HG02623 (cell line): Measurements from ENCODE around the gene SNED1.

Experiments used
- ATAC-seq: cut with Tn5 transposase; IDR thresholded peaks from one replicate; pipeline ENCODE4 v1.9.1; 2021; ENCODE audit warnings: moderate library complexity; ENCODE audit not compliant: unreplicated experiment

Gene SNED1

DNA sequence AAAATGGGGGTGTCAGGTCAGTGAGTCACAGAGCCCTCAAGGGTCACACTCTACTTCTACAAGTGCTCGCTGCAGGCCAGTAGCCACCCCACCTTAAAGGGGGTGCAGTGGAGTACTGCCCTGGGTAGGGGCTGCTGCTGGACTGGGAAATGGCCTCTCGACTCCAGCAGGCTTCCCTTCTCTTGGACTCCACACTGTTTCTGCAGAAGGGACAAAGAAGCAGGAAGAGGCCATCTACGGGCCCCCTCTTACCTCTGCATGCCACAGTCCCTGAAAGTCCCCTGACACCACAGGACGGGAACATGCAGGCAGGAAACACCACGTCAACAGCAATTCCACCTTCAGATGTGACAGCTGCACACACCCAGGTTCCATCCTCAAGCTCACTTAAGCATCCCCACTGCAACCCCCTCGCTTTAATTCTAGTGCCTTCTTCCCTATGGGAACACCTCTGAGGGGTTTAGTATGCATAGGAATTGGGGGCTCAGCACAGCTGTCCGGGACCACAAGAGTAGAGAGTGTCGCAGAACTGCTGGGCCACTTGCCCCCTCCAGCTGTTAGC is 22.3 kb downstream of the SNED1 start:
- ATAC-seq, result no peak

- no peak for ATAC-seq
These were observed 27.2 kb downstream of the SNED1 start for GRCh38 chr2:241025639-241026038.

DNA sequence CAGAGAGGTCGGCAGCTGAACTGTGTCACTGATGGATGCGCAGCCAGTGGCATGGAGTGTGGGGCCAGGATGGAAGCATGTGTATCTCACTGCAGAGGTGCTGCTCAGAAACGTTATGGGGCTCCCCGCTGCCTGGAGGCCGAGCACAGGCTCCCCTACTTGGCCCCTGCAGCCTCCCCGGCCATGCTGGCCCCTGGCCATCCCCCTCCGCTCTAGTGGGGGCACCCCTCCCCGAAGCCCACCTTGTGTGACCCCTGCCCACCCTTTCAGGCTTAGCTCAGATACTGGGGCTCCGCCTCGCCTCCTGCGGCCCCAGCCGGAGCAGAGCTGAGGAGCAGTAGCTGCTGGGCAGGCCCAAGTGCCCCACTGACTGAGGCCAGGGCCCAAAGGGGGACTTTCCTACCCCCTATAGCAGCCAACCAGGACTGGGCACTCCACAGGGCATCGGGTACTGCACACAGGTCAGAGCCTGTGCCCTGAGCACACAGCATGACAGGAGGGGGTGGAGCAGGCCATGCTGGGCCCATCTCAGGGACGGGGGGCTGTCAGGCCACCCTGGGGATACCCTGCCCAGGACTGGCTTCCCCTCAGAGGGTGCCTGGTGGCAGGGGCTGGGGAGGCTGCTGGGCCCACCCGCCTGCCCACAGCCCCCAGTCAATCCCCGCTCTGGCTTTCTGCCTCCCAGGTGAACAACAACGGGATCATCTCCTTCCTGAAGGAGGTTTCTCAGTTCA is 31.3 kb downstream of the SNED1 start:
- ATAC-seq, result no peak

GRCh38 chr2:241030333-241030680 is 31.9 kb downstream of the SNED1 start:
- ATAC-seq, result no peak

- ATAC-seq, result no peak
These were observed 32.5 kb downstream of the SNED1 start for GRCh38 chr2:241030883-241031282.

GRCh38 chr2:241031436-241032165 is 33.2 kb downstream of the SNED1 start:
- ATAC-seq, result no peak

DNA sequence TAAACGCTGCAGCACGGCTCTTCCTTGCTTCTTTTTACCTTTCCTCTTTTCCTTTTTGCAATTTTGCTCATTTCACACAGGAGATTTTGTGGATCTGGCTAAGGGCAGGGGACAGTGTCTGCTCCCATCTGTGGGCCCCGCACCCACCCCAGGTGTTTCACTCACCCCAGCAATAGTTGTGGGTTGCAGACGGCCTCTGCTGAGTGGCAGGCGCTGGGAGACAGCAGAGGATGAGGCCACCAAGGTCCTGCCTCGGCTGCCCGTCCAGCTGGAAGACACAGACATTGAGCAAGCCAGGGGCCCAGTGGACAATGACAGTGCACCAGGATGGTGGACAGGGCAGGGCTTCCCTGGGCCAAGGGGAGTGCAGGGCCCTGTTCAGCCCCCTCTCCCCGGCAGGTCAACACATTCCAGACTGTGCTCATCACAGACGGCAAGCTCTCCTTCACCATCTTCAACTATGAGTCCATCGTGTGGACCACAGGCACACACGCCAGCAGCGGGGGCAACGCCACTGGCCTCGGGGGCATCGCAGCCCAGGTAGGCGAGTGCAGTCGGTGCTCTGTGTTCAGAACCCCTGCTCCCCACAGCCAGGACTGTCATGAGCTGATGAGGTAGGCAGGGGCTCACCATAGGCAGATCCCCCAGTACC is 35.0 kb downstream of the SNED1 start:
- no peak for ATAC-seq

DNA sequence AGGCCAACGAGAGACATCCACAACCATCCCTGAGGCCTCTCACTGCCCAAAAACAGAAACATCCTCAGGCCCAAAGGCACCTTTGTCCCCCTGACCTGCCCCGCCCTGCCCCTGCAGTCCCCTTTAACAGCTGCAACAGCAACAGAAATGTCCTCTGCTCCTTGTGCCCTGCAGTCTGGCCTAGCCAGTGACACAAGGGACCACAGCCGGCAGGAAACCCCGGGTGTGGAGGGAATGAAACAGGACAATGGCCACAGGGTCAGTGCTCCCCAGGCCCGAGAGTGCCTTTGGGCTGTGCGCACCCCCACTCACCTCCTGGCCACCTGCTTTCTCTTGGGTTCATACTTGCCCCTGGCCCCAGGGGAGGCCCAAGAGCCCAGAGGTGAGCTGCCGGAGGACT is 35.6 kb downstream of the SNED1 start:
- ATAC-seq, result no peak

GRCh38 chr2:241034490-241035141 is 36.2 kb downstream of the SNED1 start:
- no peak for ATAC-seq

- no peak for ATAC-seq
These were observed 36.9 kb downstream of the SNED1 start for GRCh38 chr2:241035142-241035817.

DNA sequence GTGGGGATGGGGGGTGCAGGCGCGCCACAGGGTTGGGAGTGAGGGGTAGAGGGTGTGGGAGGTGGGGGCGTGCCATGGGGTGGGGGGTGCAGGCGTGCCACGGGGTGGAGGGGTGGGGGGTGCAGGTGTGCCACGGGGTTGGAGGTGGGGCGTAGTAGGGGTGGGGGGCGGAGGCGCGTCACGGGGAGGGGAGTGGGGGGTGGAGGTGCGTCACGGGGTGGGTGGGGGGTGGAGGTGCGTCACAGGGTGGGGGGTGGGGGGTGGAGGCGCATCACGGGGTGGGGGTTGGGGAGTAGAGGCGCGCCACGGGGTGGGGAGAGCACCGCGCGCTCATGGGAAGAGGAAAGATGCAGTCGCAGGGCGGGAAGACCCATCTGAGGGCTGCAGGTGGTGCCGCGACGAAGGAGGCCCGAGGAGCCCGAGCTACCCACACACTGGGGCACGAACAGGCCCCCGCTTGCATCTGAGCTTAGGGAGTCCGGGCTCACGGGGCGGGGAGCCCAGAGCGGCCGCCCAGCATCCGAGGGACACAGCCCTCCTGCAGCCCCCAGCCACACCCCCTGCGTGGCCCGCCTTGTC is 37.5 kb downstream of the SNED1 start:
- ATAC-seq, result no peak

GRCh38 chr2:241036397-241036963 is 38.1 kb downstream of the SNED1 start:
- peak; percentile 70 for ATAC-seq

DNA sequence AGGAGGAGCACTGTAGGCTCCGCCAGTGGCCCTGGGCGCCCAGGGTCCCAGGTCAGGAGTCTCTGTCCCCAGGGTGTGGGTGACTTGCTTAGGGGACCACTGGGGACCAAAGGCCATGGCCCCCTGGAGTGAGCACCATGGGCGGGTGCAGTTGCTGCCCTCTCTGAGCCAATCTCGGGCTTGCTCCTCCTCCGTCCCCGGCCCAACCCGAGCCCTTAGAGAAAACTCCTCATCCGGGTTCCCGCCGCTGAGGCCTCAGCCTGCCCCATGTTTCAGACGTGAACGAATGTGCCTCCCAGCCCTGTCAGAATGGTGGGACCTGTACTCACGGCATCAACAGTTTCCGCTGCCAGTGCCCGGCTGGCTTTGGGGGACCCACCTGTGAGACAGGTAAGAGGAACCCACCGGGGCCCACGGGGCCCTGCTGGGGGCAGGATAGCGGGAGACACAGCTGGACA is 38.6 kb downstream of the SNED1 start:
- no peak for ATAC-seq

DNA sequence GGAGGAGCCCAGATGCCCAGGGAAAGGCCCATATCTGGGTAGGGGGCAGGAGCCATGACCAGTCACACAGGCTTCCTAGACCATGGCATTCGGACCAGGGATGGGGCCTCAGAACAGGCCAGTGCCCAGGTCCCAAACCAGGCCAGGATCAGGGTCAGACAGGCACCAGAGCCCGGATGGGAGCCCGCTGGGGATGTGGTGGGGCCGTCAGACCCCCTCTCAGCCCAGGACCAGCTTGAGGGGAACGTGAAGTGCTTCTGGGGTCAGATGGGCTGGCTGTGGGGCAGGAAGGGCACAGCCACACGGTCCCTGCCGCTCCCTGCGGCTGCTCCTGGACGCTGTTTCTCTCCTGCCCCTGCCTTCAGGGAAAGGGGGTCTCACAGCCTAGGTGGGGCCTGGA is 39.1 kb downstream of the SNED1 start:
- no peak for ATAC-seq

GRCh38 chr2:241038374-241039180 is 40.2 kb downstream of the SNED1 start:
- no peak for ATAC-seq

- ATAC-seq, result no peak
These were observed 41.0 kb downstream of the SNED1 start for GRCh38 chr2:241039416-241039815.

GRCh38 chr2:241040081-241040803 is 41.8 kb downstream of the SNED1 start:
- no peak for ATAC-seq

- ATAC-seq, result peak; percentile 61
These were observed 43.3 kb downstream of the SNED1 start for GRCh38 chr2:241041589-241042158.
